Right atrium auricular region (tissue), 2 donors: ENCODE measurements around the gene XIRP1. TPM values are rescaled to one million over a fixed set of nuclear protein-coding genes. Genes with fewer than 3 reads are reported as not detected.

Experiments
- DNase-seq: peaks from one replicate; pipeline ENCODE4 v3.0.0-alpha.2; 2019; ENCODE audit warnings: low spot score
- H3K27ac ChIP-seq, 2 donors: fragments of 200-600 bp; sonication (generic); 1 replicate in 1 of 2; 2 replicates in 1 of 2; pipeline ENCODE4 v1.5.1; 2016 to 2019
- H3K27me3 ChIP-seq, 2 donors: fragments of 200-600 bp; sonication (generic); one replicate each; pipeline versions ENCODE4 v1.5.1 to v1.6.0; 2017 to 2019
- H3K36me3 ChIP-seq: fragments of 200-600 bp; sonication (generic); one replicate; pipeline ENCODE4 v1.5.1; 2016
- H3K4me1 ChIP-seq, 2 donors: fragments of 200-600 bp; sonication (generic); one replicate each; pipeline versions ENCODE4 v1.5.1 to v1.6.0; 2017 to 2019
- H3K4me3 ChIP-seq, 2 donors: fragments of 200-600 bp; sonication (generic); 1 replicate in 1 of 2; 2 replicates in 1 of 2; pipeline ENCODE4 v1.5.1; 2017 to 2019; ENCODE audit warnings: mild to moderate bottlenecking in 1 of 2, moderate library complexity in 1 of 2
- H3K9me3 ChIP-seq, 2 donors: fragments of 200-600 bp; sonication (generic); one replicate each; pipeline ENCODE4 v1.5.1; 2019
- total RNA-seq, 2 donors: library from RNA; depleted of rRNA; stranded (reverse); fragments of >200 nt; gene quantifications; one replicate each; pipeline ENCODE4 v1.1.0, GENCODE V29; 2016
- TF ChIP-seq, protein P1 (sequence below), 2 donors: fragments of 200-600 bp; sonication (generic); IDR thresholded peaks; one replicate each; pipeline ENCODE4 v1.5.1; 2019; ENCODE audit warnings: antibody characterized with exemption in 2 of 2

Gene XIRP1
- total RNA-seq, 2 donors from 2014 or later, result 319 to 1,274 TPM

DNA sequence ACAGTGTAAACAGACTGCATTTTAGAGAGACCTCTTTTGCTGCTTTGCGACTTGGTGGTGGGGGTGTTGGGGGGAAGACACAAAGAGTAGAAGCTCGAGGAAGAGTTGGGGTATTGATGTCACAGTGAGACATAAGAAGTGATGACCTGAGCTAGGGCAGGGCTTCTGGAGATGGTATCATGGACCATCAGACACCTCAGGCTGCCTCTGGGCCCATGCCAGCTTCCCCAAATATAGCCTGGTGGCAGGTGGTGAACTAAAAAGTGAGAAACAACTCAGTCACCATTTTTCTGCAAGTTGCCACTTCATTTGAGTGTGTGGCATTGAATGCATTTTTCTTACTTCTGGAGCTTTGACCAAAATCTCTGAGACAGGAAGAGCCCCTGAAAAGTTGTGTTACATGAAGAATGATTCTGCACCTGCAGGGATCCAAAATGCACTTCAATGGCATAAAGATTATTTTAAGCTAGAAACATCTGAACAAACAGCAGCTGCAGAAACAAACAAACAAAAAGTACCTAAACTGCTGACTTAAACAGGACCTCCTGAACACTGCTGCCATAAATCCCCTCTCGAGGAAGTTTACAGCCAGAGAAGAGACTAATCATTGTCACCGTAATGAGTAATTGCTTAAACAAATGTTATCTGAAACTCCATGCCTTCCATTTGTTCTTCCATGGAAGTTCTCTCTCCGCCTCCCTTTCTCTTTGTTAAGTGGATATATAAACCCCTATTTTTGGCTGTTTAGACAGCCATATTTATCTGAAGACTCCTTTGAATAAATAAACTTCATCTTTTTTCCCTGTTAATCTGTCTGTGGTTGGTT, 15.2 kb upstream of the XIRP1 start:
- H3K27ac ChIP-seq, result no peak overlapping the region
- no peaks in the 10 kb centered on the region for H3K9me3 ChIP-seq
- no peaks in the 10 kb centered on the region for H3K36me3 ChIP-seq
- peaks cover 0 to 5% of the 10 kb centered on the region in 2 donors for H3K4me1 ChIP-seq
- H3K4me3 ChIP-seq, result no peak overlapping the region
- no peak for DNase-seq
- no peaks in the 10 kb centered on the region for H3K27me3 ChIP-seq
- TF ChIP-seq, protein P1, sequence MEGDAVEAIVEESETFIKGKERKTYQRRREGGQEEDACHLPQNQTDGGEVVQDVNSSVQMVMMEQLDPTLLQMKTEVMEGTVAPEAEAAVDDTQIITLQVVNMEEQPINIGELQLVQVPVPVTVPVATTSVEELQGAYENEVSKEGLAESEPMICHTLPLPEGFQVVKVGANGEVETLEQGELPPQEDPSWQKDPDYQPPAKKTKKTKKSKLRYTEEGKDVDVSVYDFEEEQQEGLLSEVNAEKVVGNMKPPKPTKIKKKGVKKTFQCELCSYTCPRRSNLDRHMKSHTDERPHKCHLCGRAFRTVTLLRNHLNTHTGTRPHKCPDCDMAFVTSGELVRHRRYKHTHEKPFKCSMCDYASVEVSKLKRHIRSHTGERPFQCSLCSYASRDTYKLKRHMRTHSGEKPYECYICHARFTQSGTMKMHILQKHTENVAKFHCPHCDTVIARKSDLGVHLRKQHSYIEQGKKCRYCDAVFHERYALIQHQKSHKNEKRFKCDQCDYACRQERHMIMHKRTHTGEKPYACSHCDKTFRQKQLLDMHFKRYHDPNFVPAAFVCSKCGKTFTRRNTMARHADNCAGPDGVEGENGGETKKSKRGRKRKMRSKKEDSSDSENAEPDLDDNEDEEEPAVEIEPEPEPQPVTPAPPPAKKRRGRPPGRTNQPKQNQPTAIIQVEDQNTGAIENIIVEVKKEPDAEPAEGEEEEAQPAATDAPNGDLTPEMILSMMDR (IDR thresholded peaks at IDR 0.05), result no peak

DNA sequence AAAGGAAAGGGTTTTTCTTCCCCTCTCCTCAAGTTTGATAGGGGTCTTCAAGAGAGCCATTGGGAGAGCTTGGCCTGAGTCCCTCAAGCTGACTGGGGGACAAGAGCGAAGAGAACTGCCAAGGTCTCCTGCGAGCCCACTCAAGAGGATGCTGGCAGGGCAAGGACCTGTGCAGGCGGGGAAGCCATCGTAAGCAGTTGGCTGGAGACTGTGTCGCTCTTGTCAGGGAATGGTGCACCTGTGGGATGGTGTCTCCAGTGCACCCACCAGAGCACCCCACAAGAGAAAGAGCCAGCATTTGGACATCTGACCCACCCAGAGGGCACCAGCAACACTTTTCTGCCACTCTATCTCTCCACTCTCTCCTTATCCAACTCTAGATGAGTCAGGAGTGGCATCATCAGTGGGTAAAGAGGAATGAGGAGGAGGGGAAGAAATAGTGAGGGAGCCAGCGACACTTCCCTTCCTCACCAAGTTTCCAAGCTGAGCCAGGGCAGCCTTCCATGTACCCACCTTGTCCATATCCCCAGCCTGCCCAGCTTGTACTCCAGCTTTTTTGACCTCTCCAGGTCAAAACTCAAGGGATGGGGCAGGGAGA, 13.6 kb upstream of the XIRP1 start:
- TF ChIP-seq, protein P1 (IDR thresholded peaks at IDR 0.05), result no peak

DNA sequence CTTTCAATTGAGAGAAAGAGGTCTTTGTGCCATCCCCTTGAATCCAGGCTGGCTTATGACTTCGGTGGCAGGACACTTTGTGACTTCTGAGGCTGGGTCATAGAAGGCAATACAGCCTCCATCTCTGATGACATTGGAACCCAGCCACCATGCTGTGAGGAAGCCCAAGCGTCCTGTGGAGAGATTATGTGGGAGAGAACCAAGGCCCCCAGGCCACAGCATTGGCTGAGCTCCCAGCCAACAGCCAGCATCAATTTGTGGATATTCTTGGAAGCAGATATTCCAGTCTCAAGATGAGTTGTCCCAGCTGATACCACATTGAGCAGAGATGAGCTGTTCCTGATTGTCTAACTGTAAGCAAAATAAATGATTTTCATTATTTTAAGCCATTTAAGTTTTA, 12.7 kb upstream of the XIRP1 start:
- TF ChIP-seq, protein P1 (IDR thresholded peaks at IDR 0.05), result no peak

More for the DNA sequence above, 13.6 kb upstream of the XIRP1 start:
- H3K36me3 ChIP-seq, result no peaks in the 10 kb centered on the region
- no peak overlapping the region for H3K4me3 ChIP-seq
- H3K27me3 ChIP-seq, result no peaks in the 10 kb centered on the region
- no peaks in the 10 kb centered on the region for H3K9me3 ChIP-seq
- DNase-seq, result no peak
- H3K4me1 ChIP-seq, result peaks cover 0 to 5% of the 10 kb centered on the region in 2 donors
- H3K27ac ChIP-seq, result no peak overlapping the region

GRCh38 chr3:39203860-39204259, 11.5 kb upstream of the XIRP1 start:
- Histone ChIP-seq H3K27me3 (no peaks in the 10 kb centered on the region), H3K27ac (no peak overlapping the region), H3K4me3 (no peak overlapping the region), H3K9me3 (no peaks in the 10 kb centered on the region), H3K36me3 (no peaks in the 10 kb centered on the region), H3K4me1 (peaks cover 0 to 5% of the 10 kb centered on the region in 2 donors)
- DNase-seq, result no peak
- TF ChIP-seq, protein P1 (IDR thresholded peaks at IDR 0.05), result no peak

More for the DNA sequence above, 12.7 kb upstream of the XIRP1 start:
- no peak overlapping the region for H3K27ac ChIP-seq
- peaks cover 0 to 5% of the 10 kb centered on the region in 2 donors for H3K4me1 ChIP-seq
- no peaks in the 10 kb centered on the region for H3K36me3 ChIP-seq
- H3K9me3 ChIP-seq, result no peaks in the 10 kb centered on the region
- no peaks in the 10 kb centered on the region for H3K27me3 ChIP-seq
- H3K4me3 ChIP-seq, result no peak overlapping the region
- DNase-seq, result no peak

DNA sequence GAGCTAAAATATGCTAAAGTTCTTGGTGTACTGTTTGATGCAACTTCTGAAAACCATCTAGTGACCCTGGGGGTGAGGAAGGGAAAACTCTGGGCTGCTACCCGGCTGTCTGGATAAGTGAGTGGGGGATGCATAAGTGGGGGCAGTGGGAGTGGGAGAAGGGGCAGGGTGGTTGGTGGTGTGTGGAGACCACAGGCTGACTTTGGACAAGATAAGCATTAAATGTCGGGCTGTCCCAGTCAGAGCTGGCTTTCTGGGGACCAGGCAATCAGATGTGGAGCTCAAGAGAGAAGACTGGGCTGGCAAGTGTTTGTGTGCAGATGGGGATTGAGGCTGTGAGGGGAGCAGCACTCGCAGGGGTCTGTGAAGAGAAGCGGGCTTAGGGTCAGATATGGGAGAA, 11.0 kb upstream of the XIRP1 start:
- no peak overlapping the region for H3K27ac ChIP-seq
- H3K36me3 ChIP-seq, result no peaks in the 10 kb centered on the region
- no peaks in the 10 kb centered on the region for H3K9me3 ChIP-seq
- H3K4me1 ChIP-seq, result peaks cover 0 to 4% of the 10 kb centered on the region in 2 donors
- no peaks in the 10 kb centered on the region for H3K27me3 ChIP-seq
- DNase-seq, result no peak
- TF ChIP-seq, protein P1 (IDR thresholded peaks at IDR 0.05), result no peak
- no peak overlapping the region for H3K4me3 ChIP-seq
